Measurements from ENCODE around the gene SH3BP1.

GRCh38 chr22:37705205-37705604 is 65.7 kb downstream of the SH3BP1 start:
- TF ChIP-seq TAF1 (IDR thresholded peaks at IDR 0.05; ENCODE audit: borderline replicate concordance, low read depth, low read length), result no peak
- TF ChIP-seq POLR2A (IDR thresholded peaks at IDR 0.05; ENCODE audit: low read depth, low read length), result no peak
- no peak for TF ChIP-seq POLR2AphosphoS5 (IDR thresholded peaks at IDR 0.05; ENCODE audit: low read depth, low read length)

Data from GM12892 (cell line).